ENCODE results near the gene PPL.

DNA sequence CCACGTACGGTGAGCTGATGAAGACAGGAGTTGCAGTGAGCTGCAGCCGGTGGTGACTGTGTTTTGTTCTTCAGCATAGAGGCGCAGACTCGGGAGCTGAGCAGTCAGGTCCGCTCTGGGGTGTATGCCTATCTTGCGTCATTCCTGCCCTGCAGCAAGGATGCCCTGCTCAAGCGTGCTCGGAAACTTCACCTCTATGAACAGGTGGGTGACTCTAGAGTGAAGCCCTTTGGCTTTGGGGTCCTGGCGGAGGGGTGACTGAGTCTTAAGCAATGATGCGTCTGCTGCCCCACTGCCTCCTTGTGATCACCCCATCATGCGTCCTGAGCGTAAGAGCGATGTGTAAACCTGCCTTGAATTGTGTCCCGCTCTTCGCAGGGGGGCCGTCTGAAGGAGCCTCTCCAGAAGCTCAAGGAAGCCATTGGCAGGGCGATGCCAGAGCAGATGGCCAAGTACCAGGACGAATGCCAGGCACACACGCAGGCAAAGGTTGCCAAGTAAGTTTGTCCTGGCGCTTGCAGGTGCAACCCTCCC lies 66.7 kb downstream of the PPL start:
- TF ChIP-seq, protein P1, sequence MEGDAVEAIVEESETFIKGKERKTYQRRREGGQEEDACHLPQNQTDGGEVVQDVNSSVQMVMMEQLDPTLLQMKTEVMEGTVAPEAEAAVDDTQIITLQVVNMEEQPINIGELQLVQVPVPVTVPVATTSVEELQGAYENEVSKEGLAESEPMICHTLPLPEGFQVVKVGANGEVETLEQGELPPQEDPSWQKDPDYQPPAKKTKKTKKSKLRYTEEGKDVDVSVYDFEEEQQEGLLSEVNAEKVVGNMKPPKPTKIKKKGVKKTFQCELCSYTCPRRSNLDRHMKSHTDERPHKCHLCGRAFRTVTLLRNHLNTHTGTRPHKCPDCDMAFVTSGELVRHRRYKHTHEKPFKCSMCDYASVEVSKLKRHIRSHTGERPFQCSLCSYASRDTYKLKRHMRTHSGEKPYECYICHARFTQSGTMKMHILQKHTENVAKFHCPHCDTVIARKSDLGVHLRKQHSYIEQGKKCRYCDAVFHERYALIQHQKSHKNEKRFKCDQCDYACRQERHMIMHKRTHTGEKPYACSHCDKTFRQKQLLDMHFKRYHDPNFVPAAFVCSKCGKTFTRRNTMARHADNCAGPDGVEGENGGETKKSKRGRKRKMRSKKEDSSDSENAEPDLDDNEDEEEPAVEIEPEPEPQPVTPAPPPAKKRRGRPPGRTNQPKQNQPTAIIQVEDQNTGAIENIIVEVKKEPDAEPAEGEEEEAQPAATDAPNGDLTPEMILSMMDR (IDR thresholded peaks at IDR 0.05), result no peak
- no peak for TF ChIP-seq POLR2A (IDR thresholded peaks at IDR 0.05)

Data from right lobe of liver (tissue), 4 donors.